DMS79 treated with DMSO at 0.1 percent for 48 hours (cell line): Measurements from ENCODE around the gene NCOA7.
A peak's percentile ranks its signal among the peaks of the same experiment; 100 is the strongest.
"Not testable (repeated sequence)": the region's sequence is repeated elsewhere in the genome, so short reads cannot be mapped to it uniquely, and the experiment has no call there.

Source experiments
- DNase-seq: peaks from one replicate; lab custom pipeline; 2025; lab: John Stamatoyannopoulos, UW

Gene NCOA7

GRCh38 chr6:125945378-125946141, 154.8 kb downstream of the NCOA7 start:
- no peak for DNase-seq

GRCh38 chr6:125947615-125948014, 156.9 kb downstream of the NCOA7 start:
- DNase-seq: no peak

GRCh38 chr6:125948455-125948854, 157.7 kb downstream of the NCOA7 start:
- no peak for DNase-seq

- no peak for DNase-seq
These were observed 158.3 kb downstream of the NCOA7 start for GRCh38 chr6:125949069-125949468.

GRCh38 chr6:125950293-125950692, 159.5 kb downstream of the NCOA7 start:
- DNase-seq: no peak

- DNase-seq: not testable (repeated sequence)
These were observed 160.0 kb downstream of the NCOA7 start for GRCh38 chr6:125950716-125951115.

GRCh38 chr6:125951323-125951722, 160.6 kb downstream of the NCOA7 start:
- no peak for DNase-seq

GRCh38 chr6:125952764-125953501, 162.2 kb downstream of the NCOA7 start:
- DNase-seq: no peak

- DNase-seq: no peak
These were observed 162.7 kb downstream of the NCOA7 start for GRCh38 chr6:125953502-125953875.

- DNase-seq: no peak
These were observed 164.1 kb downstream of the NCOA7 start for GRCh38 chr6:125954735-125955339.

GRCh38 chr6:125955973-125956372, 165.2 kb downstream of the NCOA7 start:
- no peak for DNase-seq

- DNase-seq: peak; percentile 94
These were observed 166.0 kb downstream of the NCOA7 start, which contains the start of gene HINT3 for GRCh38 chr6:125956506-125957390. Gene HINT3 (plus strand): TSS chr6:125956770. CDS start chr6:125956978, 208 bp downstream.

- DNase-seq: no peak
These were observed 166.6 kb downstream of the NCOA7 start for GRCh38 chr6:125957391-125957693.

- DNase-seq: peak; percentile 28
These were observed 167.1 kb downstream of the NCOA7 start for GRCh38 chr6:125957845-125958244.

- DNase-seq: no peak
These were observed 168.3 kb downstream of the NCOA7 start for GRCh38 chr6:125959041-125959440.

- no peak for DNase-seq
These were observed 170.4 kb downstream of the NCOA7 start for GRCh38 chr6:125961117-125961516.

- no peak for DNase-seq
These were observed 172.2 kb downstream of the NCOA7 start for GRCh38 chr6:125962900-125963497.

- no peak for DNase-seq
These were observed 173.1 kb downstream of the NCOA7 start for GRCh38 chr6:125963817-125964216.

- no peak for DNase-seq
These were observed 175.8 kb downstream of the NCOA7 start for GRCh38 chr6:125966569-125966968.

- DNase-seq: no peak
These were observed 177.7 kb downstream of the NCOA7 start for GRCh38 chr6:125968493-125968892.

GRCh38 chr6:125970760-125971159, 180.0 kb downstream of the NCOA7 start:
- no peak for DNase-seq

GRCh38 chr6:125972478-125972877, 181.7 kb downstream of the NCOA7 start:
- not testable (repeated sequence) for DNase-seq
